GM23248 (cell line): ENCODE measurements around the gene ITGA6. TPM values are rescaled to one million over a fixed set of nuclear protein-coding genes. Genes with fewer than 3 reads are reported as not detected.

Experiments used
- DNase-seq: peaks from one replicate; pipeline ENCODE4 v3.0.0-alpha.2; 2015
- H2AFZ ChIP-seq: fragments of 200-600 bp; sonication (generic); 2 replicates; pipeline ENCODE4 v1.6.1; 2016; ENCODE audit warnings: antibody characterized with exemption
- H3F3A ChIP-seq: fragments of 200-600 bp; sonication (generic); 2 replicates; pipeline ENCODE4 v1.6.1; 2016; ENCODE audit warnings: mild to moderate bottlenecking, antibody characterized with exemption, mixed run types; ENCODE audit not compliant: insufficient read depth
- H3K27ac ChIP-seq: fragments of 200-600 bp; sonication (generic); 2 replicates; pipeline ENCODE4 v1.5.1; 2016; ENCODE audit warnings: mild to moderate bottlenecking
- H3K27me3 ChIP-seq: fragments of 200-600 bp; sonication (generic); replicated peaks from 2 replicates; pipeline ENCODE4 v1.6.1; 2016; ENCODE audit warnings: mild to moderate bottlenecking; ENCODE audit not compliant: insufficient read depth
- H3K36me3 ChIP-seq: fragments of 200-600 bp; sonication (generic); 2 replicates; pipeline ENCODE4 v1.6.1; 2016; ENCODE audit warnings: low read depth, mild to moderate bottlenecking
- H3K4me1 ChIP-seq: fragments of 200-600 bp; sonication (generic); 2 replicates; pipeline ENCODE4 v1.6.1; 2016; ENCODE audit warnings: mild to moderate bottlenecking; ENCODE audit not compliant: insufficient read depth
- H3K4me2 ChIP-seq: fragments of 200-600 bp; sonication (generic); one replicate; pipeline ENCODE4 v1.6.1; 2016; ENCODE audit warnings: mild to moderate bottlenecking; ENCODE audit not compliant: unreplicated experiment
- H3K4me3 ChIP-seq: fragments of 200-600 bp; sonication (generic); 2 replicates; pipeline ENCODE4 v1.5.1; 2016; ENCODE audit warnings: mild to moderate bottlenecking
- H3K79me2 ChIP-seq: fragments of 200-600 bp; sonication (generic); 2 replicates; pipeline ENCODE4 v1.6.1; 2016; ENCODE audit warnings: mild to moderate bottlenecking; ENCODE audit not compliant: insufficient read depth
- H3K9ac ChIP-seq: fragments of 200-600 bp; sonication (generic); 2 replicates; pipeline ENCODE4 v1.6.1; 2016; ENCODE audit warnings: mild to moderate bottlenecking
- H3K9me2 ChIP-seq: fragments of 200-600 bp; sonication (generic); 2 replicates; pipeline ENCODE4 v1.6.1; 2016; ENCODE audit warnings: mixed run types, mild to moderate bottlenecking, moderate library complexity; ENCODE audit not compliant: insufficient read depth
- H3K9me3 ChIP-seq: fragments of 200-600 bp; sonication (generic); one replicate; pipeline ENCODE4 v1.6.1; 2017; ENCODE audit warnings: low read depth
- H4K20me1 ChIP-seq: fragments of 200-600 bp; sonication (generic); 2 replicates; pipeline ENCODE4 v1.6.0; 2016; ENCODE audit not compliant: insufficient read depth
- EZH2 ChIP-seq: fragments of 200-600 bp; sonication (generic); IDR thresholded peaks from 2 replicates; pipeline ENCODE4 v1.6.1; 2018; ENCODE audit warnings: antibody characterized with exemption, mild to moderate bottlenecking; ENCODE audit not compliant: insufficient read depth, poor library complexity, severe bottlenecking
- EZH2phosphoT487 ChIP-seq: fragments of 200-600 bp; sonication (generic); IDR thresholded peaks from 2 replicates; pipeline ENCODE4 v1.6.1; 2018; ENCODE audit warnings: antibody characterized with exemption, moderate library complexity, mild to moderate bottlenecking, low read depth; ENCODE audit not compliant: insufficient read depth
- WGBS, 2 experiments: methylation state at CpG; one replicate each; pipeline ENCODE4 v1.1.6; 2015 to 2017; ENCODE audit warnings: low lambda C conversion rate in 2 of 2, low coverage in 1 of 2; ENCODE audit errors: missing lambda C conversion rate in 2 of 2; 5-methylcytosine and 5-hydroxymethylcytosine counted together
- in situ Hi-C: fragments of 300-500 bp; cut with MboI; formaldehyde crosslinking; loops from 2 replicates; pipeline ENCODE4 v1.15.0; 2020
- polyA plus RNA-seq: library from polyadenylated mRNA; unstranded; fragments of >200 nt; fragmentation: Nextera tagmentation; extraction: Ambion mirVana; gene quantifications from 2 replicates; pipeline ENCODE4 v1.2.1, GENCODE V29; 2016
- total RNA-seq: library from RNA; depleted of rRNA; stranded (reverse); fragments of >200 nt; shearing (Covaris generic); gene quantifications from 2 replicates; pipeline ENCODE4 v1.2.3, GENCODE V29; 2014

The ITGA6 gene
- total and polyA plus RNA-seq, 2 experiments from 2014 or later = 20.3 to 45.4 TPM

DNA sequence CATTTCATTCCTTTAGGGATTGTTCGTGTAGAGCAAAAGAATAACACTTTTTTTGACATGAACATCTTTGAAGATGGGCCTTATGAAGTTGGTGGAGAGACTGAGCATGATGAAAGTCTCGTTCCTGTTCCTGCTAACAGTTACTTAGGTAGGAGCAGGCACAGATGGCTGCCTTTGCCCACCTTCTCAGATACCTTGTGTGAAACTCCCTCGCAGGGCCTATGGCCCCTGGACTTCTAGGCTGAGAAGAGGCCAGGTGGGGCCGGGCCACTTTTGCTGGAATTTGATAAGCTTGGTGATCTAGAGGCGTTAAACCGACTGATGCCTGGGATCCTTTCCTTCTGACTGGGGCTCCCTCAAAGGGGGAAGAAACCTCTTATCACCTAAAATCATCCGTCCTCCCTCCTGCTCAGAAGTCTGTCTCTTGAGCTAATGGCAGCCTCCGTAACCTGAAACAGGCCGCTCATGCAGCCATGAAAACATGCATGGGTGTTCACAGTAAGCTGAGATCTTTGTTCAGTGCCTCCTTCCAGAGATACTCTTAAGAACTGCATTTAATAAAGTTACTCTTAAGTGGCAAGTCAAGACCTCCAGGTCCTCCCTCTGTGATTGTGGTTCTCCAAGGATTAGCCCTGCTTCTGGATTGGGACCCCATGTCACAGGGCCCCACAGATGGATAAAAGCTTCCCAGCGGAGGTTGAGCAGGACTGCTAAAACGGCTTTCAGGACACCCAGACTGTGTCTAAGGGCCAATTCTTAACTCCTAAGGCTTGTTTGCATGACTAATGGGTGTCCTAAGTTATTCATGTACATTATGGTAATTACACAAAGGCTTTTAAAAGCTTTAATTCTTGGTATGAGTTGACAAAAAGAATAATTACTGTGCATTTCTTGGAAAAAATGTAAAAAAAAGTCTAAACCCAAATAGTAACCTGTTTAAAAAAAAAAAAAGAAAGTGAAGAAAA, 43.9 kb downstream of the ITGA6 start:
- Histone ChIP-seq H3K27ac (no peak overlapping the region), H3K27me3 (no peaks in the 10 kb centered on the region), H3K4me3 (no peak overlapping the region), H3K9me2 (no peaks in the 10 kb centered on the region), H3K9ac (no peak overlapping the region), H3K4me1 (no peaks in the 10 kb centered on the region), H3K9me3 (no peaks in the 10 kb centered on the region), H2AFZ (no peak overlapping the region), H4K20me1 (no peaks in the 10 kb centered on the region), H3K4me2 (no peak overlapping the region), H3K36me3 (no peaks in the 10 kb centered on the region), H3F3A (no peaks in the 10 kb centered on the region), H3K79me2 (no peaks in the 10 kb centered on the region)
- in situ Hi-C loops = loop anchor here (25.0 kb wide), 1 partner anchor 884 kb away; no protein-coding TSS in a partner anchor
- WGBS, 2 experiments = 94 to 97% methylated on average over 11 of the region's 11 CpGs
- no peak for DNase-seq
- TF ChIP-seq EZH2phosphoT487 (no peak), EZH2 (no peak)

DNA sequence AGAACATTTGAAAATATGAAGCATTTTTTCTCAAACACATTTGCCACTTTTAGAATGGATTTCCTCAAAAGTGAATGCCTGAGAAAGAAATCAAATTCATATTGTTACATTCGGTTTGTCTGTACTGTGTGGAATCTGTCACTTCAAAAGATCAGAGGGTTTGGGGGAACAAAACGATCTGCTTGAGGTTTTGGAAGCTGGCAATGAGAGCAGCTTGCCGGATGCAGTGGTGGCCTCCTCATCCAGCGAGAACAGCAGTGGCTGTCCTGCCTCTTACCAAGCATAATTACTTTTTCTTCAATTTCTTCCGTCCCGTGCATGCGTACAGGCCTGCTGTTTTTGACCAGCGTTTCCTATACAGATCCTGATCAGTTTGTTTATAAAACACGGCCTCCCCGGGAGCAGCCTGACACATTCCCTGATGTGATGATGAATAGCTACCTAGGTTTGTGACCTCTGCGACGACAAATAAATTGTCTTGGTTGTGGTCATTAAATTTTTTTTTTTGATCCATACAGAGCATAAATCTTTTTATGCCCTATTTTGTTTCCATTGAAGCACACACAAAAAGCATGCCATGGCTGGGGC, 45.2 kb downstream of the ITGA6 start:
- no peak overlapping the region for H3K27ac ChIP-seq
- no peaks in the 10 kb centered on the region for H3K9me3 ChIP-seq
- no peaks in the 10 kb centered on the region for H4K20me1 ChIP-seq
- no peak for DNase-seq
- no peaks in the 10 kb centered on the region for H3K9me2 ChIP-seq
- no peaks in the 10 kb centered on the region for H3K4me1 ChIP-seq
- no peaks in the 10 kb centered on the region for H3K27me3 ChIP-seq
- in situ Hi-C loops = loop anchor here (25.0 kb wide), 1 partner anchor 885 kb away; no protein-coding TSS in a partner anchor
- WGBS, 2 experiments = 68 to 72% methylated on average over 12 of the region's 12 CpGs
- no peaks in the 10 kb centered on the region for H3F3A ChIP-seq
- H3K4me2 ChIP-seq = no peak overlapping the region
- TF ChIP-seq EZH2phosphoT487 (no peak), EZH2 (no peak)
- H3K9ac ChIP-seq = no peak overlapping the region
- no peak overlapping the region for H3K4me3 ChIP-seq
- H2AFZ ChIP-seq = no peak overlapping the region
- no peaks in the 10 kb centered on the region for H3K36me3 ChIP-seq
- no peaks in the 10 kb centered on the region for H3K79me2 ChIP-seq

DNA sequence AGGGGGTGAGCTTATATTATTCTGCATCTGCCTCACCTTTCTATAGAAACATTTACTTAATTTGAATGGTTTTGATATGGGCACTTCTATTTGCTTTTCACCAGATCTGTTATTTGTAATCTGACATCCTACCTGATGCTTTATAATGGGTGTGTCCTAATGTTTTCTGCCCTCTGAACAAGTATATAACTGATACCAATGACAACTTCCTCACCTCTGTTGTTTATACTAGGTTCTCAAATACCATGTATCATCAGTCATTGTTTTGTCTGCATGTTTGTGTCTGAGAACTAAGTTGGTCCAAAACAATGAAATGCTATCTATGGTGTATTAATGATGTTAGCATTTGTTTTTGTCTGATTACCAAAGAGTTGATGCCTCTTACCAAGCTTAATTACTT, 45.8 kb downstream of the ITGA6 start:
- Histone ChIP-seq H3K4me1 (no peaks in the 10 kb centered on the region), H3K79me2 (no peaks in the 10 kb centered on the region), H3K9me2 (no peaks in the 10 kb centered on the region), H3K9ac (no peak overlapping the region), H3K9me3 (no peaks in the 10 kb centered on the region), H2AFZ (no peak overlapping the region), H3K27ac (no peak overlapping the region), H3F3A (no peaks in the 10 kb centered on the region), H3K27me3 (no peaks in the 10 kb centered on the region), H4K20me1 (no peaks in the 10 kb centered on the region), H3K4me3 (no peak overlapping the region), H3K36me3 (no peaks in the 10 kb centered on the region), H3K4me2 (no peak overlapping the region)
- DNase-seq = no peak
- in situ Hi-C loops = loop anchor here (25.0 kb wide), 1 partner anchor 886 kb away; no protein-coding TSS in a partner anchor
- TF ChIP-seq EZH2phosphoT487 (no peak), EZH2 (no peak)

GRCh38 chr2:172478353-172478752, 51.0 kb downstream of the ITGA6 start:
- no peak overlapping the region for H2AFZ ChIP-seq
- no peak overlapping the region for H3K9ac ChIP-seq
- H3K27ac ChIP-seq = no peak overlapping the region
- H3K4me1 ChIP-seq = peaks cover 8% of the 10 kb centered on the region; the same call in 1 of the 2 replicates
- no peaks in the 10 kb centered on the region for H3K27me3 ChIP-seq
- DNase-seq = no peak
- no peak overlapping the region for H3K4me2 ChIP-seq
- no peaks in the 10 kb centered on the region for H4K20me1 ChIP-seq
- no peaks in the 10 kb centered on the region for H3K36me3 ChIP-seq
- WGBS, 2 experiments = 78 to 80% methylated on average over 8 of the region's 8 CpGs
- H3K79me2 ChIP-seq = no peaks in the 10 kb centered on the region
- H3F3A ChIP-seq = no peaks in the 10 kb centered on the region
- in situ Hi-C loops = no loop called here
- H3K9me2 ChIP-seq = no peaks in the 10 kb centered on the region
- no peaks in the 10 kb centered on the region for H3K9me3 ChIP-seq
- TF ChIP-seq EZH2 = no peak
- TF ChIP-seq EZH2phosphoT487 = no peak
- no peak overlapping the region for H3K4me3 ChIP-seq
